Panc1 (cell line): Measurements from ENCODE around the gene POLG2. TPM values are rescaled to one million over a fixed set of nuclear protein-coding genes. Genes with fewer than 3 reads are reported as not detected.

Experiments
- ATAC-seq: fragments of 200-7000 bp; cut with Tn5 transposase; 2 replicates; pipeline ENCODE4 v1.9.1; 2020; ENCODE audit warnings: mild to moderate bottlenecking, moderate library complexity
- BruUV-seq: library from RNA; stranded (reverse); fragments of 400-500 nt; replicated peaks from 2 replicates; lab custom pipeline; 2021; lab: Mats Ljungman, UMichigan
- CTCF ChIA-PET: fragments of 300-600 bp; sonication (Branson Sonifier 250); formaldehyde crosslinking; loops from one replicate; lab custom pipeline; 2022; ENCODE audit warnings: antibody characterized with exemption; lab: Charles Lee
- POLR2A ChIA-PET: fragments of 300-600 bp; sonication (Branson Sonifier 250); formaldehyde crosslinking; loops from one replicate; lab custom pipeline; 2022; ENCODE audit warnings: antibody characterized with exemption; lab: Charles Lee
- DNase-seq: peaks from one replicate; pipeline ENCODE4 v3.0.0-alpha.2; 2010; ENCODE audit warnings: low read depth, low spot score
- H3K27ac ChIP-seq: 2 replicates; pipeline ENCODE4 v1.5.1; 2011; ENCODE audit warnings: mild to moderate bottlenecking, low read length, inconsistent platforms
- H3K27me3 ChIP-seq: fragments of 200-500 bp; sonication (Bioruptor generic); 2 replicates; pipeline ENCODE4 v1.6.0; 2014; ENCODE audit warnings: low read length, inconsistent platforms; ENCODE audit not compliant: control insufficient read depth, insufficient read depth
- H3K36me3 ChIP-seq: fragments of 200-500 bp; sonication (Bioruptor generic); 2 replicates; pipeline ENCODE4 v1.5.1; 2014; ENCODE audit warnings: inconsistent platforms, mild to moderate bottlenecking, low read length, moderate library complexity; ENCODE audit not compliant: control insufficient read depth, insufficient read depth
- H3K4me1 ChIP-seq: 2 replicates; pipeline ENCODE4 v1.5.1; 2011; ENCODE audit warnings: inconsistent platforms, mild to moderate bottlenecking, low read length, moderate library complexity; ENCODE audit not compliant: control insufficient read depth, insufficient read depth
- H3K4me3 ChIP-seq, 2 experiments: 2 replicates each; pipeline ENCODE4 v1.5.1; 2011 to 2012; ENCODE audit warnings: low read depth in 2 of 2, low read length in 2 of 2, mild to moderate bottlenecking in 2 of 2, inconsistent platforms in 1 of 2, moderate library complexity in 1 of 2
- H3K9me3 ChIP-seq: fragments of 200-500 bp; sonication (Bioruptor generic); 2 replicates; pipeline ENCODE4 v1.5.1; 2014; ENCODE audit warnings: low read depth, mild to moderate bottlenecking, inconsistent platforms, low read length, moderate library complexity; ENCODE audit not compliant: control insufficient read depth, insufficient read depth
- CTCF ChIP-seq: fragments of 450-650 bp; IDR thresholded peaks from 2 replicates; pipeline ENCODE4 v1.5.1; 2017; ENCODE audit warnings: mild to moderate bottlenecking
- POLR2AphosphoS5 ChIP-seq: IDR thresholded peaks from 2 replicates; pipeline ENCODE4 v1.6.1; 2012; ENCODE audit warnings: mild to moderate bottlenecking, low read depth, low read length, moderate library complexity
- REST ChIP-seq, 2 experiments: IDR thresholded peaks; 2 replicates each; pipeline ENCODE4 v1.6.1; 2011 to 2012; ENCODE audit warnings: low read depth in 2 of 2, control low read depth in 1 of 2, low read length in 1 of 2, mild to moderate bottlenecking in 1 of 2, moderate library complexity in 1 of 2; ENCODE audit not compliant: insufficient read depth in 1 of 2
- SIN3A ChIP-seq: IDR thresholded peaks from 2 replicates; pipeline ENCODE4 v1.6.1; 2012; ENCODE audit warnings: low read depth, mild to moderate bottlenecking, low read length, moderate library complexity, borderline replicate concordance; ENCODE audit not compliant: insufficient read depth
- TCF7L2 ChIP-seq: IDR thresholded peaks from 2 replicates; pipeline ENCODE4 v1.6.1; 2011; ENCODE audit warnings: mild to moderate bottlenecking, low read depth, low read length, inconsistent platforms
- in situ Hi-C: cut with HindIII; loops from 2 replicates; pipeline ENCODE4 v1.10.0; 2016; ENCODE audit warnings: low sequenced_read_pairs, low pct_unique_long_range_greater_than_20kb
- intact Hi-C: fragments of 100-400 bp; cut with micrococcal nuclease; formaldehyde crosslinking; loops from one replicate; pipeline ENCODE4 v1.10.0; 2022; ENCODE audit not compliant: unreplicated experiment
- total RNA-seq: library from RNA; stranded (reverse); gene quantifications from one replicate; pipeline ENCODE4 v1.2.1, GENCODE V29; 2021; ENCODE audit not compliant: unreplicated experiment

The POLG2 gene
- total RNA-seq, 1 experiment from 2014 or later = 19.6 TPM

GRCh38 chr17:64515829-64516228 is 19.0 kb upstream of the POLG2 start:
- POLR2A ChIA-PET = no interaction called here
- no peak overlapping the region for H3K27ac ChIP-seq
- H3K4me1 ChIP-seq = no peaks in the 10 kb centered on the region
- DNase-seq (no peak), ATAC-seq (no peak)
- in situ Hi-C loops (no loop called here), intact Hi-C loops (no loop called here)
- no peak overlapping the region for H3K4me3 ChIP-seq
- TF ChIP-seq CTCF (no peak), REST (IDR thresholded peaks at IDR 0.05; ENCODE audit: insufficient read depth in 1 of 2, low read depth in 2 of 2, low read length in 1 of 2) (no peak), TCF7L2 (no peak), POLR2AphosphoS5 (no peak), SIN3A (no peak)
- no peaks in the 10 kb centered on the region for H3K9me3 ChIP-seq
- no peaks in the 10 kb centered on the region for H3K27me3 ChIP-seq
- CTCF ChIA-PET = no interaction called here
- no TSS peak for BruUV-seq
- H3K36me3 ChIP-seq = peaks cover 27% of the 10 kb centered on the region

- H3K27me3 ChIP-seq = no peaks in the 10 kb centered on the region
- ATAC-seq = no peak
- POLR2A ChIA-PET = no interaction called here
- intact Hi-C loops (no loop called here), in situ Hi-C loops (no loop called here)
- no peaks in the 10 kb centered on the region for H3K4me1 ChIP-seq
- DNase-seq = no peak
- H3K4me3 ChIP-seq = no peak overlapping the region
- no peak for TF ChIP-seq REST (IDR thresholded peaks at IDR 0.05; ENCODE audit: insufficient read depth in 1 of 2, low read depth in 2 of 2, low read length in 1 of 2)
- TF ChIP-seq TCF7L2 = no peak
- no peak for TF ChIP-seq POLR2AphosphoS5
- no peak for TF ChIP-seq CTCF
- TF ChIP-seq SIN3A = no peak
- peaks cover 28% of the 10 kb centered on the region for H3K36me3 ChIP-seq
- CTCF ChIA-PET = no interaction called here
- no peak overlapping the region for H3K27ac ChIP-seq
- no peaks in the 10 kb centered on the region for H3K9me3 ChIP-seq
- no TSS peak for BruUV-seq
These were observed 18.6 kb upstream of the POLG2 start for GRCh38 chr17:64515419-64515818.
